CD4-positive, alpha-beta T cell treated with Interleukin-21 for 1 hour (primary cell): ENCODE measurements around the gene PCDHA7.
"Not testable (repeated sequence)": the region's sequence is repeated elsewhere in the genome, so short reads cannot be mapped to it uniquely, and the experiment has no call there.

ENCODE experiments used
- DNase-seq: peaks from one replicate; pipeline ENCODE4 v3.0.0-alpha.2; 2020

PCDHA7 gene

GRCh38 chr5:140862441-140863295, 28.6 kb downstream of the PCDHA7 start:
- DNase-seq, result no peak

- DNase-seq, result no peak
These were observed 34.9 kb downstream of the PCDHA7 start, which contains the start of gene PCDHA11 for GRCh38 chr5:140868721-140869554. Gene PCDHA11, plus strand, starts transcription at chr5:140868957. Its CDS starts 147 bp downstream, at chr5:140869104.

GRCh38 chr5:140869555-140869886, 35.5 kb downstream of the PCDHA7 start:
- DNase-seq, result no peak

DNA sequence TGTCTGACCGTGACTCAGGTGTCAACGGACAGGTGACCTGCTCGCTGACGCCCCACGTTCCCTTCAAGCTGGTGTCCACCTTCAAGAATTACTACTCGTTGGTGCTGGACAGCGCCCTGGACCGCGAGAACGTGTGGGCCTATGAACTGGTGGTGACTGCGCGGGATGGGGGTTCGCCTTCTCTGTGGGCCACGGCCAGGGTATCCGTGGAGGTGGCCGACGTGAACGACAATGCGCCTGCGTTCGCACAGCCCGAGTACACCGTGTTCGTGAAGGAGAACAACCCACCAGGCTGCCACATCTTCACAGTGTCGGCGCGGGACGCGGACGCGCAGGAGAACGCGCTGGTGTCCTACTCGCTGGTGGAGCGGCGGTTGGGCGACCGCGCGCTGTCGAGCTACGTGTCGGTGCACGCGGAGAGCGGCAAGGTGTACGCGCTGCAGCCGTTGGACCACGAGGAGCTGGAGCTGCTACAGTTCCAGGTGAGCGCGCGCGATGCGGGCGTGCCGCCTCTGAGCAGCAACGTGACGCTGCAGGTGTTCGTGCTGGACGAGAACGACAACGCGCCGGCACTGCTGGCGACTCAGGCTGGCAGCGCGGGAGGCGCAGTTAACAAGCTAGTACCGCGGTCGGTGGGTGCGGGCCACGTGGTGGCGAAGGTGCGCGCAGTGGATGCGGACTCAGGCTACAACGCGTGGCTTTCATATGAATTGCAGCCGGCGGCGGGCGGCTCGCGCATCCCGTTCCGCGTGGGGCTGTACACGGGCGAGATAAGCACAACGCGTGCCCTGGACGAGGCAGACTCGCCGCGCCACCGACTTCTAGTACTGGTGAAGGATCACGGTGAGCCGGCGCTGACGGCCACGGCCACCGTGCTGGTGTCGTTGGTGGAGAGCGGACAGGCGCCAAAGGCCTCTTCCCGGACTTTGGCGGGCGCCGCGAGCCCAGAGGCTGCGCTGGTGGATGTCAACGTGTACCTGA, 36.4 kb downstream of the PCDHA7 start:
- DNase-seq, result no peak

DNA sequence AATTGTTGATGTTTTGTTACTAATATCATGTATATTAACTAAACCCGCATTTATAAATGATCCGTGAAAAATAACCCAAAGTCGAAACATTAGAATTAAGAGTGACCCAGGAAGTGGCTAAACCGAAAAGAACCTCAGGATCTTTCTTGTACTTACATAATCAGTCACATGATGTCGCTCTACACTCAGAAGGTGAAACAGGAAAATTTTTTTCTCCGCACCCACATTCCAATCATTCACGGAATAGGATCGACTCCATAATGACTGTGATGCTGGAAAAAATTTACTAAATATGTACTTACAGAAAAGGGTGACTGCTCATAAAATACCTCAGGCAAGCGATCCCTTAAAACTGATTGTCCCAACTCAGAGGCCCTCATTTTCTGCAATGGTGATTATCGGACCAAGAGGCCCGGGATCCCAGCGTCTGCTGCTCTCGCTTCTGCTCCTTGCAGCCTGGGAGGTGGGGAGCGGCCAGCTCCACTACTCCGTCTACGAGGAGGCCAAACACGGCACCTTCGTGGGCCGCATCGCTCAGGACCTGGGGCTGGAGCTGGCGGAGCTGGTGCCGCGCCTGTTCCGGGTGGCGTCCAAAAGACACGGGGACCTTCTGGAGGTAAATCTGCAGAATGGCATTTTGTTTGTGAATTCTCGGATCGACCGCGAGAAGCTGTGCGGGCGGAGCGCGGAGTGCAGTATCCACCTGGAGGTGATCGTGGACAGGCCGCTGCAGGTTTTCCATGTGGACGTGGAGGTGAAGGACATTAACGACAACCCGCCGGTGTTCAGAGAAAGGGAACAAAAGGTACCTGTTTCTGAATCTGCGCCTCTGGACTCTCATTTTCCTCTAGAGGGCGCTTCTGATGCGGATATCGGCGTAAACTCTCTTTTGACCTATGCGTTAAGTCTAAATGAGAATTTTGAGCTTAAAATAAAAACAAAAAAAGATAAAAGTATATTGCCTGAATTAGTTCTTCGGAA, 41.3 kb downstream of the PCDHA7 start, which contains the start of gene PCDHA12:
Gene PCDHA12 (plus strand): TSS at position 224 of the 981 bp plus-strand sequence. CDS start 165 bp downstream, at position 389.
- DNase-seq, result no peak

DNA sequence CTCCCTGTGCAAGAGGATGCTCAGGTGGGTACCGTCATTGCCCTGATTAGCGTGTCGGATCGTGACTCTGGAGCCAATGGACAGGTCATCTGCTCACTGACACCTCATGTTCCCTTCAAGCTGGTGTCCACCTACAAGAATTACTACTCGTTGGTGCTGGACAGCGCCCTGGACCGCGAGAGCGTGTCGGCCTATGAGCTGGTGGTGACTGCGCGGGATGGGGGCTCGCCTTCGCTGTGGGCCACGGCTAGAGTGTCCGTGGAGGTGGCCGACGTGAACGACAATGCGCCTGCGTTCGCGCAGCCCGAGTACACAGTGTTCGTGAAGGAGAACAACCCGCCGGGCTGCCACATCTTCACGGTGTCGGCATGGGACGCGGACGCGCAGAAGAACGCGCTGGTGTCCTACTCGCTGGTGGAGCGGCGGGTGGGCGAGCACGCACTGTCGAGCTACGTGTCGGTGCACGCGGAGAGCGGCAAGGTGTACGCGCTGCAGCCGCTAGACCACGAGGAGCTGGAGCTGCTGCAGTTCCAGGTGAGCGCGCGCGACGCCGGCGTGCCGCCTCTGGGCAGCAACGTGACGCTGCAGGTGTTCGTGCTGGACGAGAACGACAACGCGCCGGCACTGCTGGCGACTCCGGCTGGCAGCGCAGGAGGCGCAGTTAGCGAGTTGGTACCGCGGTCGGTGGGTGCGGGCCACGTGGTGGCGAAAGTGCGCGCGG, 42.6 kb downstream of the PCDHA7 start:
- DNase-seq, result not testable (repeated sequence)

- no peak for DNase-seq
These were observed 43.2 kb downstream of the PCDHA7 start for GRCh38 chr5:140877262-140877581.

DNA sequence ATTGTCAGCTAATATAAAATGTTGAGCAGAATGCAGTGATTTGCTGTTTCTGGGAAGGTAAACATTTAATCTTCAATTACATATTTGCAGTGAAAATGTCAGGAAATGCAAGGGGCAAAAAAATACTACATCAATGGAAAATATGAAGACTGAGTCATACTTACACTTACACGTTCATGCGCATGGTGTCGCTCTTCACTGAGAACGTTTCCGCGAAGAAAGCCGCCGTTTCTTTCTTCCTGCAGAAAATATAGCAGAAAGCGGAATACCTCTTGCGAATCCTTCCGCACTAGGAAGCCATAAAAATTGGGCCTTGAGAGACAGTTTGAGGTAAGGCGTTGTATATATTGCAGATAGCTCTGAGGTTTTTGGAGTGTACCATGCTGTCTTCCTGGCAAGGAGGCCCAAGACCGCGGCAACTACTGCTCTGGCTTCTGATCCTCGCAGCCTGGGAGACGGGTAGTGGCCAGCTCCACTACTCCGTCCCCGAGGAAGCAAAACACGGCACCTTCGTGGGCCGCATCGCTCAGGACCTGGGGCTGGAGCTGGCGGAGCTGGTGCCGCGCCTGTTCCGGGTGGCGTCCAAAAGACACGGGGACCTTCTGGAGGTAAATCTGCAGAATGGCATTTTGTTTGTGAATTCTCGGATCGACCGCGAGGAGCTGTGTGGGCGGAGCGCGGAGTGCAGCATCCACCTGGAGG, 48.0 kb downstream of the PCDHA7 start, which contains the start of gene PCDHA13:
Gene PCDHA13 (plus strand): TSS at position 236 of the 702 bp plus-strand sequence. CDS start 145 bp downstream, at position 381.
- no peak for DNase-seq

DNA sequence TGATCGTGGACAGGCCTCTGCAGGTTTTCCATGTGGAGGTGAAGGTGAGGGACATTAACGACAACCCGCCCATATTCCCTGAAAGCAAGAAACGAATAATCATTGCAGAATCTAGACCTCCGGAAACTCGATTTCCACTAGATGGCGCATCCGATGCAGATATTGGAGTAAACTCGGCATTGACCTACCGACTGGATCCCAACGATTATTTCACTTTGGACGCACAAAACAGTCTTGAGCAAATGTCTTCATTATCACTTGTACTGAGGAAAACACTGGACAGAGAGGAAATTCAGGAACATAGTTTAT, 48.5 kb downstream of the PCDHA7 start:
- no peak for DNase-seq

GRCh38 chr5:140883373-140883772, 49.3 kb downstream of the PCDHA7 start:
- no peak for DNase-seq

- DNase-seq, result no peak
These were observed 50.0 kb downstream of the PCDHA7 start for GRCh38 chr5:140883927-140884697.
